Prostate gland (tissue), 2 donors: ENCODE measurements around the gene AUTS2.

Experiments used
- CTCF ChIP-seq, 4 experiments: fragments of 200-600 bp in 2 of 4; fragments of 450-650 bp in 2 of 4; sonication (generic) in 2 of 4; IDR thresholded peaks; 1 replicate in 3 of 4; 2 replicates in 1 of 4; pipeline ENCODE4 v1.5.1; 2016 to 2019; ENCODE audit warnings: antibody characterized with exemption in 4 of 4, mild to moderate bottlenecking in 2 of 4, moderate library complexity in 2 of 4
- POLR2A ChIP-seq: fragments of 450-650 bp; IDR thresholded peaks from one replicate; pipeline ENCODE4 v1.6.1; 2016; ENCODE audit warnings: antibody characterized with exemption, mild to moderate bottlenecking

- no peak for TF ChIP-seq POLR2A
- TF ChIP-seq CTCF (IDR thresholded peaks at IDR 0.05), result no peak
Measured at GRCh38 chr7:69818636-69819332, 220.5 kb downstream of the AUTS2 start.
